Measurements from ENCODE around the gene PPIP5K2.
"Not testable (repeated sequence)": the region's sequence is repeated elsewhere in the genome, so short reads cannot be mapped to it uniquely, and the experiment has no call there.

The PPIP5K2 gene

GRCh38 chr5:103126557-103126956 lies 6.5 kb downstream of the PPIP5K2 start:
- DNase-seq, result no peak

- no peak for DNase-seq
Measured at GRCh38 chr5:103127292-103127817, 7.3 kb downstream of the PPIP5K2 start.

GRCh38 chr5:103128202-103128601 lies 8.1 kb downstream of the PPIP5K2 start:
- DNase-seq, result no peak

GRCh38 chr5:103132684-103133083 lies 12.6 kb downstream of the PPIP5K2 start:
- DNase-seq, result no peak

- no peak for DNase-seq
Measured at GRCh38 chr5:103133231-103133630, 13.1 kb downstream of the PPIP5K2 start.

GRCh38 chr5:103135461-103135860 lies 15.4 kb downstream of the PPIP5K2 start:
- DNase-seq, result no peak

GRCh38 chr5:103138202-103138690 lies 18.1 kb downstream of the PPIP5K2 start:
- no peak for DNase-seq

GRCh38 chr5:103139264-103139865 lies 19.3 kb downstream of the PPIP5K2 start:
- DNase-seq, result peak; percentile 64

GRCh38 chr5:103142132-103142531 lies 22.0 kb downstream of the PPIP5K2 start:
- DNase-seq, result not testable (repeated sequence)

GRCh38 chr5:103145196-103145595 lies 25.1 kb downstream of the PPIP5K2 start:
- DNase-seq, result no peak

- DNase-seq, result no peak
Measured at GRCh38 chr5:103148213-103148612, 28.1 kb downstream of the PPIP5K2 start.

- no peak for DNase-seq
Measured at GRCh38 chr5:103151156-103151555, 31.1 kb downstream of the PPIP5K2 start.

GRCh38 chr5:103166706-103167105 lies 46.6 kb downstream of the PPIP5K2 start:
- no peak for DNase-seq

GRCh38 chr5:103174147-103174546 lies 54.0 kb downstream of the PPIP5K2 start:
- DNase-seq, result no peak

GRCh38 chr5:103177543-103177942 lies 57.4 kb downstream of the PPIP5K2 start:
- DNase-seq, result no peak

- no peak for DNase-seq
Measured at GRCh38 chr5:103178167-103178566, 58.1 kb downstream of the PPIP5K2 start.

- no peak for DNase-seq
Measured at GRCh38 chr5:103186152-103186551, 66.1 kb downstream of the PPIP5K2 start.

GRCh38 chr5:103188436-103188835 lies 68.3 kb downstream of the PPIP5K2 start:
- no peak for DNase-seq

GRCh38 chr5:103203226-103203625 lies 83.1 kb downstream of the PPIP5K2 start:
- no peak for DNase-seq

- not testable (repeated sequence) for DNase-seq
Measured at GRCh38 chr5:103204990-103205389, 84.9 kb downstream of the PPIP5K2 start.

GRCh38 chr5:103205991-103206700 lies 86.0 kb downstream of the PPIP5K2 start:
- no peak for DNase-seq

- no peak for DNase-seq
Measured at GRCh38 chr5:103207011-103207410, 86.9 kb downstream of the PPIP5K2 start.

- no peak for DNase-seq
Measured at GRCh38 chr5:103207653-103208052, 87.6 kb downstream of the PPIP5K2 start.

- no peak for DNase-seq
Measured at GRCh38 chr5:103208460-103208859, 88.4 kb downstream of the PPIP5K2 start.

All from NCI-H1092 treated with DMSO at 0.1 percent for 48 hours (cell line).